ENCODE results near the gene CALML3. TPM values are rescaled to one million over a fixed set of nuclear protein-coding genes. Genes with fewer than 3 reads are reported as not detected.

Gene CALML3
- polyA plus RNA-seq, 4 donors: 0.08 TPM; not detected in 3

GRCh38 chr10:5564537-5565204 lies 39.9 kb downstream of the CALML3 start:
- DNase-seq (ENCODE audit: low read depth in 4 of 4, low spot score in 2 of 4): no peak

GRCh38 chr10:5565205-5565545 lies 40.4 kb downstream of the CALML3 start:
- no peak for DNase-seq (ENCODE audit: low read depth in 4 of 4, low spot score in 2 of 4)

GRCh38 chr10:5565671-5566581 lies 41.2 kb downstream of the CALML3 start:
- no peak for DNase-seq (ENCODE audit: low read depth in 4 of 4, low spot score in 2 of 4)

- no peak for DNase-seq (ENCODE audit: low read depth in 4 of 4, low spot score in 2 of 4)
Observed at GRCh38 chr10:5566614-5567013, 41.9 kb downstream of the CALML3 start.

- DNase-seq (ENCODE audit: low read depth in 4 of 4, low spot score in 2 of 4): no peak
Observed at GRCh38 chr10:5567477-5567876, 42.7 kb downstream of the CALML3 start.

- DNase-seq (ENCODE audit: low read depth in 4 of 4, low spot score in 2 of 4): no peak
Observed at GRCh38 chr10:5568984-5569383, 44.2 kb downstream of the CALML3 start.

- DNase-seq (ENCODE audit: low read depth in 4 of 4, low spot score in 2 of 4): no peak
Observed at GRCh38 chr10:5569568-5569967, 44.8 kb downstream of the CALML3 start.

- DNase-seq (ENCODE audit: low read depth in 4 of 4, low spot score in 2 of 4): no peak
Observed at GRCh38 chr10:5570007-5570655, 45.4 kb downstream of the CALML3 start.

GRCh38 chr10:5570979-5571810 lies 46.4 kb downstream of the CALML3 start:
- DNase-seq (ENCODE audit: low read depth in 4 of 4, low spot score in 2 of 4): no peak

GRCh38 chr10:5571826-5572225 lies 47.1 kb downstream of the CALML3 start:
- no peak for DNase-seq (ENCODE audit: low read depth in 4 of 4, low spot score in 2 of 4)

GRCh38 chr10:5573319-5573950 lies 48.7 kb downstream of the CALML3 start:
- no peak for DNase-seq (ENCODE audit: low read depth in 4 of 4, low spot score in 2 of 4)

- no peak for DNase-seq (ENCODE audit: low read depth in 4 of 4, low spot score in 2 of 4)
Observed at GRCh38 chr10:5573968-5574641, 49.3 kb downstream of the CALML3 start.

GRCh38 chr10:5574642-5575131 lies 49.9 kb downstream of the CALML3 start:
- no peak for DNase-seq (ENCODE audit: low read depth in 4 of 4, low spot score in 2 of 4)

GRCh38 chr10:5575144-5575481 lies 50.4 kb downstream of the CALML3 start:
- DNase-seq (ENCODE audit: low read depth in 4 of 4, low spot score in 2 of 4): no peak

- DNase-seq (ENCODE audit: low read depth in 4 of 4, low spot score in 2 of 4): no peak
Observed at GRCh38 chr10:5575482-5576153, 50.9 kb downstream of the CALML3 start.

GRCh38 chr10:5576154-5576748 lies 51.5 kb downstream of the CALML3 start:
- no peak for DNase-seq (ENCODE audit: low read depth in 4 of 4, low spot score in 2 of 4)

Measured in left renal cortex interstitium (tissue), 4 donors.